KOPT-K1 (cell line): ENCODE measurements around the gene STAM.
"Not testable (repeated sequence)": the region's sequence is repeated elsewhere in the genome, so short reads cannot be mapped to it uniquely, and the experiment has no call there.

ENCODE experiments used
- H3K27ac ChIP-seq: fragments of 200-600 bp; sonication (generic); 2 replicates; pipeline ENCODE4 v1.5.1; 2016; ENCODE audit warnings: antibody characterized with exemption, mild to moderate bottlenecking, low read depth, low read length; ENCODE audit not compliant: poor library complexity, severe bottlenecking
- H3K36me3 ChIP-seq: fragments of 200-600 bp; sonication (generic); 2 replicates; pipeline ENCODE4 v1.5.1; 2017; ENCODE audit warnings: antibody characterized with exemption, mild to moderate bottlenecking, low read length, moderate library complexity; ENCODE audit not compliant: insufficient read depth
- H3K9me3 ChIP-seq: fragments of 200-600 bp; sonication (generic); 2 replicates; pipeline ENCODE4 v1.5.1; 2017; ENCODE audit warnings: antibody characterized with exemption, low read length, mild to moderate bottlenecking; ENCODE audit not compliant: insufficient read depth, poor library complexity, severe bottlenecking

STAM gene

GRCh38 chr10:17643755-17644484, at the start of gene STAM:
TSS of gene STAM (plus strand) at chr10:17644151. CDS start at chr10:17644340, 189 bp downstream.
- Histone ChIP-seq H3K36me3 (peaks cover 11% of the 10 kb centered on the region; the same call in 1 of the 2 replicates), H3K27ac (peak within 1 kb of the TSS; percentile 93), H3K9me3 (peaks cover 7% of the 10 kb centered on the region)

DNA sequence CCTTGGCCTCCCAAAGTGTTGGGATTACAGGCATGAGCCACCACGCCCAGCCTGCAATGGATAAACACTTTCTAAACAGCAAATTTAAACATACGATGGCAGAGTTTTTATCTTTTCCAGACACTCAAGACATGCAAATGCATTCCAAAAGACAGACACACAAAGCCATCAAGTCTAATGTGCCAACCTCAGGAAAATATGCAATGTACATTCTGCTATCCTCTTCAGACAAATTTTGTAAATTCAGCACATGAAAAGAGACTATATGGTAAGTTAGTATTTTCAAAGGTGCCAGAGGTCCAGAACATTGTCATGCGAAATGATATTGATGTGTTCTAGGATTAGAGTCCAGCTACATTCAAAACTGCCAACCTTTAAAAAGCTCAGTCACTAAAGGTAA, 46.6 kb upstream of the STAM start:
- peaks cover 57% of the 10 kb centered on the region for H3K36me3 ChIP-seq
- no peaks in the 10 kb centered on the region for H3K9me3 ChIP-seq
- no peak overlapping the region for H3K27ac ChIP-seq

DNA sequence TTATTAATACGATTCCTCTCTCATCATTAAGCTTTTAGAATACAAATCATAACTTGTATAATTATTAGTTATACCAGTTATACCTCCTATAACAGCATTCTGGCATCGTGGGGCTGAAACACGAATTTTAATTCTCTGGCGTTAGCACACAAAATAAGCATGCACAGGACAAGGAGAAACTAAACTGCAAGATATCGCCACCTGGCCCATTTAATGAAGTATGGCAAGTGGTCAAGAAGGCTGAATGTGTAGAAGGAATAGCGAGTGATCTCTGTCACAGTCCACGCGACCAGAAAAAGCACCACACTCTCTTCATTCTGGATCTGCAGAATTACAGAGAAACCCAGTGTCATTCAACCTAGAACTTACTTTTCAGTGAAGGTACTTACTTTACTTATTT, 44.9 kb upstream of the STAM start:
- no peak overlapping the region for H3K27ac ChIP-seq
- H3K9me3 ChIP-seq = no peaks in the 10 kb centered on the region
- H3K36me3 ChIP-seq = peaks cover 55% of the 10 kb centered on the region

- H3K36me3 ChIP-seq = peaks cover 34% of the 10 kb centered on the region
- H3K27ac ChIP-seq = no peak overlapping the region
- no peaks in the 10 kb centered on the region for H3K9me3 ChIP-seq
These were observed 38.0 kb upstream of the STAM start for GRCh38 chr10:17605936-17606335.

GRCh38 chr10:17606547-17607040, 37.4 kb upstream of the STAM start:
- Histone ChIP-seq H3K9me3 (no peaks in the 10 kb centered on the region), H3K36me3 (peaks cover 30% of the 10 kb centered on the region), H3K27ac (no peak overlapping the region)

GRCh38 chr10:17607060-17607459, 36.9 kb upstream of the STAM start:
- Histone ChIP-seq H3K27ac (no peak overlapping the region), H3K36me3 (peaks cover 30% of the 10 kb centered on the region), H3K9me3 (no peaks in the 10 kb centered on the region)

DNA sequence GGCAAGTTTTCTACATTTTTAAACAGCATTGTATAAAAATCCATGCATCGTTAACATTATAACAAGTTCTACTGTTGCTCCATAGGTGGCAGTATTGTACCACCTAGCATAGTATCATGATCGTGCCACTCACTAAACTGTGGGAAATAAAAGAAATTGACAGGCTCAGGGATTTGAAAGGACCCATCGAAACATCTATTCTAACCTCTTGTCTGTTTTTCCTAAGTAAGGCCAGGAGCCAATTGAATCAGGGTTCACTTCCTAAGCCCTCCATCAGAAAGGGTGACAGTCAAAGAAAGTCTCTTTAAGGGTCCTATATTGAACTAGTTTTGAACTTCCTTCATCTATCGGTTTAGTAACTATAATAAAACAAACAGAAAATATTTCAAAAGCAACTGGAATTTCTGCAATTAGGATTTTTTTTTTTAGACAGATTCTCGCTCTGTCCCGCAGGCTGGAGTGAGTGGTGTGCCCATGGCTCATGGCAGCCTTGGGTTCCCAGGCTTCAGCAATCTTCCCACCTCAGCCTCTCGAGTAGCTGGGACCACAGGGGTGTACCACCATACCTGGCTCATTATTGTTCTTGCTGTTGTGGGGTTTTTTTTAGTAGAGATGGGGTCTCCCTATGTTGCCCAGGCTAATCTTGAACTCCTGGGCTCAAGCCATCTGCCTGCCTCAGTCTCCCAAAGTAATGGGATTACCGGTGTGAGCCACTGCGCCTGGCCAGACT, 36.2 kb upstream of the STAM start:
- no peak overlapping the region for H3K27ac ChIP-seq
- no peaks in the 10 kb centered on the region for H3K9me3 ChIP-seq
- peaks cover 26% of the 10 kb centered on the region for H3K36me3 ChIP-seq

DNA sequence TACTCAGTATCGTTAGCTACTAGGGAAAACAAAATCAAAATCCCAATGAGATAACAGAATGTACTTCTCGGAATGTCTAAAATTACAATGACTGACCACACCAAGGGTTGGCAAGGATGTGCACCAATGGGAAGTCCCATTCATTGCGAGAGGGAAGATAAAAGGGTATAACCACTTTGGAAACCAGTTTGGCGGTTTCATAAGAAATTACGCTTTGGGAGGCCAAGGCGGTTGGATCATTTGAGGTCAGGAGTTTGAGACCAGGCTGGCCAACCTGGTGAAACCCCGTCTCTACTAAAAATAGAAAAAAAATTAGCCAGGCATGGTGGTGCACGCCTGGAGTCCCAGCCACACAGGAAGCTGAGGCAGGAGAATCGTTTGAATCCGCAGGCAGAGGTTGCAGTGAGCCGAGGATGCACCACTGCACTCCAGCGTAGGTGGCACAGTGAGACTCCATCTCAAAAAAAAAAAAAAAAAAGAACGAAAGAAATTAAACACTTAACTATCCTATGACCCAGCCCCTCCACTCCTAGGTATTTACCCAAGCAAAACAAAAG, 34.4 kb upstream of the STAM start:
- Histone ChIP-seq H3K36me3 (peaks cover 16% of the 10 kb centered on the region), H3K9me3 (no peaks in the 10 kb centered on the region), H3K27ac (no peak overlapping the region)

- no peaks in the 10 kb centered on the region for H3K9me3 ChIP-seq
These were observed 27.4 kb upstream of the STAM start for GRCh38 chr10:17616403-17617030.

GRCh38 chr10:17617031-17617911, 26.7 kb upstream of the STAM start, which contains the start of gene HACD1:
TSS of gene HACD1 (minus strand) at chr10:17617374. CDS start at chr10:17617339, 35 bp downstream.
- Histone ChIP-seq H3K27ac (peak within 1 kb of the TSS; percentile 79), H3K9me3 (no peaks in the 10 kb centered on the region), H3K36me3 (peaks cover 2% of the 10 kb centered on the region; the same call in 1 of the 2 replicates)

More at GRCh38 chr10:17616403-17617030, 27.4 kb upstream of the STAM start:
- H3K36me3 ChIP-seq = peaks cover 9% of the 10 kb centered on the region; the same call in 1 of the 2 replicates
- peak overlapping the region; percentile 79 for H3K27ac ChIP-seq

GRCh38 chr10:17622061-17622460, 21.9 kb upstream of the STAM start:
- Histone ChIP-seq H3K36me3 (no peaks in the 10 kb centered on the region), H3K9me3 (no peaks in the 10 kb centered on the region), H3K27ac (no peak overlapping the region)

DNA sequence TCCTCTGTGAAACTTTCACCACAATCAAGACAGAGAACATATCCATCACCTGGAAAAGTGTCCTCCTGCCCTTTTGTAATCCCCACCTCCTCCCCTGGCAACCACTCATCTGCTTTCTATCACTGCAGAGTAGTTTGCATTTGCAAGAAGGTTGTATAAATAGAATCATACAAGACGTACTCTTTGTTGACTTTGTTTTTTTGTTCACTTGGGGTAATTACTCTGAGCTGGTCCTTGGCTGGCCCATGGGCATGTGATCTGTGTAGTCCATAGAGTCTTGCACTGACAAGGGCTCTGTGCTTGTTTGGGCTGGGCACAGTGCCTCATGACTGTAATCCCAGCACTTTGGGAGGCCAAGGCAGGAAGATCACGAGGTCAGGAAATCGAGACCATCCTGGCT, 19.0 kb upstream of the STAM start:
- Histone ChIP-seq H3K36me3 (no peaks in the 10 kb centered on the region), H3K27ac (no peak overlapping the region), H3K9me3 (no peaks in the 10 kb centered on the region)

DNA sequence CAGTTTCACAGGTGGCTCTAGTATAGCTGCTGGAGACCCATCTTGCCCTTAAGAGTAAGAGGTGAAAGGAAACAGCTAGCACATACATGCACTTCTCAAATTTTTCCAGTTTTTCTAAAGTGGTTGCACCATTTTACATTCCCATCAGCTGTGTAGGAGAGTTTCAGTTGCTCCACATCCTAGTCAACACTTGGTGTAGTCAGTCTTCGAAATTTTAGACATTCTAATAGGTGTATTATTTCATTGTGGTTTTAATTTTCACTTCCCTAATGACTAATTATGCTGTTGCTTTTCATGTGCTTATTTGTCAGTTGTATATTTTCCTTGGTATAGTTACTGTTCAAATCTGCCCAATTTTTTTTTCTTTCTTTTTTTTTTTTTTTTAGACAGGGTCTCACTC, 17.3 kb upstream of the STAM start:
- H3K27ac ChIP-seq = no peak overlapping the region
- no peaks in the 10 kb centered on the region for H3K36me3 ChIP-seq
- no peaks in the 10 kb centered on the region for H3K9me3 ChIP-seq

GRCh38 chr10:17632590-17632989, 11.4 kb upstream of the STAM start:
- not testable (repeated sequence) for H3K27ac ChIP-seq, H3K36me3 ChIP-seq, H3K9me3 ChIP-seq
